Colon (tissue), 2 donors: ENCODE results near the gene SZT2.

Experiments
- FAIRE-seq: peaks from 2 replicates; lab custom pipeline; 2012; peaks lifted over from hg19 to GRCh38; lab: Jason Lieb, UNC
- donor health status: control.
- donor health status: control.

The SZT2 gene

GRCh38 chr1:43443197-43443946 is 53.7 kb downstream of the SZT2 start:
- no peak for FAIRE-seq

- FAIRE-seq = no peak
Measured at GRCh38 chr1:43444151-43444828, 54.6 kb downstream of the SZT2 start.

- no peak for FAIRE-seq
Measured at GRCh38 chr1:43444836-43445235, 55.1 kb downstream of the SZT2 start.

GRCh38 chr1:43445606-43446387 is 56.1 kb downstream of the SZT2 start:
- no peak for FAIRE-seq

- no peak for FAIRE-seq
Measured at GRCh38 chr1:43446388-43446740, 56.7 kb downstream of the SZT2 start.

- FAIRE-seq = no peak
Measured at GRCh38 chr1:43446881-43447835, 57.5 kb downstream of the SZT2 start.

- FAIRE-seq = no peak
Measured at GRCh38 chr1:43447891-43448708, 58.4 kb downstream of the SZT2 start.

- FAIRE-seq = no peak
Measured at GRCh38 chr1:43448955-43449707, 59.4 kb downstream of the SZT2 start.

GRCh38 chr1:43449708-43450069 is 60.0 kb downstream of the SZT2 start:
- FAIRE-seq = no peak

- FAIRE-seq = no peak
Measured at GRCh38 chr1:43450251-43450941, 60.7 kb downstream of the SZT2 start.

GRCh38 chr1:43451157-43451591 is 61.5 kb downstream of the SZT2 start:
- no peak for FAIRE-seq

GRCh38 chr1:43451701-43452532 is 62.2 kb downstream of the SZT2 start:
- FAIRE-seq = no peak

- FAIRE-seq = no peak
Measured at GRCh38 chr1:43452789-43453441, 63.2 kb downstream of the SZT2 start.

GRCh38 chr1:43453442-43454269 is 64.0 kb downstream of the SZT2 start, which contains the start of gene HYI:
HYI (minus strand) TSS chr1:43453931; CDS start chr1:43453793, 138 bp downstream.
- no peak for FAIRE-seq

GRCh38 chr1:43454270-43455011 is 64.7 kb downstream of the SZT2 start:
- peak; percentile 70 for FAIRE-seq

GRCh38 chr1:43455213-43455889 is 65.7 kb downstream of the SZT2 start:
- no peak for FAIRE-seq
